OCI-LY1 (cell line): ENCODE results near the gene CDK5R1.

Experiments used
- CTCF ChIP-seq: fragments of 200-600 bp; sonication (generic), shearing (Covaris generic); IDR thresholded peaks from 2 replicates; pipeline ENCODE4 v1.5.1; 2017; ENCODE audit warnings: mild to moderate bottlenecking, antibody characterized with exemption, low read length, moderate library complexity, mixed read lengths
- EZH2 ChIP-seq: fragments of 200-600 bp; sonication (generic), shearing (Covaris generic); IDR thresholded peaks from 2 replicates; pipeline ENCODE4 v1.8.0; 2017; ENCODE audit warnings: borderline replicate concordance, mixed run types, mild to moderate bottlenecking, antibody characterized with exemption, low read length, moderate library complexity, mixed read lengths

GRCh38 chr17:32443827-32444300 is 42.9 kb upstream of the CDK5R1 start:
- TF ChIP-seq CTCF (peak; percentile 94; the same call in 1 of the 2 replicates), EZH2 (no peak)
